Putamen (tissue), 1 donor: Measurements from ENCODE around the gene SLC25A23.
"Not testable (repeated sequence)": the region's sequence is repeated elsewhere in the genome, so short reads cannot be mapped to it uniquely, and the experiment has no call there.

Source experiments
- DNase-seq: peaks from one replicate; pipeline ENCODE4 v3.0.0-alpha.2; 2016; ENCODE audit warnings: low spot score

Gene SLC25A23

DNA sequence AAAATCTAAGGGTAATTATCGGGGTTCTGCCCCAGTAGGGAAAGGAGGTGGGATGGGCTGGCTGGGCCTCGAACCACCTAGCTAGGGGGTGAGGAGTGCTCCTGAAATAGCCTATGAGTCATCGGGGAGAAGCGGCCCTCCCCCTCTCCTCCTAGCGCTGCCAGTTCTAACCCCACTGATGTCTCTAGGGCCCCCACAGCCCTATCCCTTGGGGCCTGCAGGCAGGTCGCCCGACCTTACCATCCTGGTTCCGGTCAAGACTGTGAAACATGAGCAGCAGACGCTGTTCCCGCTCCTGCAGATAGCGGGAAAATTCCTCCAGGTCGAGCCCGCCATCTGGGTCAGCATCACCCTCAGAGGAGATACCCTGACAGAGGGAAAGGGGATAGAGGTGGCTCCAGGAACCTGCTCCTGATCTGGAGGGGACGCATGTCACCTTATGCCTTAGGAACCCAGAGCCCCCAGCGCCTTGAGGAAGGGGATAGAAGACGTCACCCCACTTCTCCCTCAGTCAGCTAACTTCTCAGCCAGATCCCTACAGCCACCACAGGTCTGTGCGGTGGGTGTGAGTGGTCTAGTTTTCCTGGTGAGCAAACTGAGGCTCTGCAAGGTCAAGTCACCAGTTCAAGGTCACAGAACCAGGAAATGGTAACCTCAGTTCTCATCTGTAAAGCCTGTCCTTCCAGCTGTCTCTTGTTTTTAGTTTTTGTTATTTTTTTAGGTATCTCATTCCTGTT is 1.5 kb downstream of the SLC25A23 start:
- DNase-seq = no peak

GRCh38 chr19:6455924-6456323 is 3.7 kb downstream of the SLC25A23 start:
- peak; percentile 63 for DNase-seq

DNA sequence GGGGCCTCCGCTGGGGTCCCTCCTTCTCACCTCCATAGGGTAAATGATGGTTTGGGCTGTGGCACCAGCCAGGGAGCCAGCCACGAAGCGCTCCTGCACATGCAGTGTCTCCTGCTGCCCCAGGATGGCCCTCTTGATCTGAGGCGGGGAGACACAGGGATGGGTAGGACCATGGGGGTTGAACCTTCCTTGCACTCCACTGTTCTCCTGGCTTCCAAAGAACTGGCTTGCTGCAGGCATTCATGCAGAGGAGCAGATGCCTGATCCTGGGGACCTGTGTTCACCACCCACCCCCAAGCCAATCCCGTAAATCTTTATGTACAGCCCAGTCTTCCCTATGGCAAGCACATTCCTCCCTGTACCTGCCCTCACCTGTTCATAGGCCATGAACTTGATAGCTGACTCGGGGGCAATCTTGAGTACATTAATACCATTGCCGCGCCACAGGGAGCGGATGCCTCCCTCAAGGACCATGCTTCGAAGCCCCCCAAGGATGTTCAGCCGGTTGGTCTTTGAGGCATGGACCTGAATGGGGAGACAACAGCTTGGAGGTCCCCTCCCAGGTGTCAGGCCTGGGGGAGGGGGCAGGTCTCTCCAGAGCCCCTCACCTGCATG is 5.5 kb downstream of the SLC25A23 start:
- no peak for DNase-seq

- DNase-seq = no peak
These were observed 6.7 kb downstream of the SLC25A23 start for GRCh38 chr19:6452899-6453298.

- DNase-seq = no peak
These were observed 7.4 kb downstream of the SLC25A23 start for GRCh38 chr19:6452223-6452614.

DNA sequence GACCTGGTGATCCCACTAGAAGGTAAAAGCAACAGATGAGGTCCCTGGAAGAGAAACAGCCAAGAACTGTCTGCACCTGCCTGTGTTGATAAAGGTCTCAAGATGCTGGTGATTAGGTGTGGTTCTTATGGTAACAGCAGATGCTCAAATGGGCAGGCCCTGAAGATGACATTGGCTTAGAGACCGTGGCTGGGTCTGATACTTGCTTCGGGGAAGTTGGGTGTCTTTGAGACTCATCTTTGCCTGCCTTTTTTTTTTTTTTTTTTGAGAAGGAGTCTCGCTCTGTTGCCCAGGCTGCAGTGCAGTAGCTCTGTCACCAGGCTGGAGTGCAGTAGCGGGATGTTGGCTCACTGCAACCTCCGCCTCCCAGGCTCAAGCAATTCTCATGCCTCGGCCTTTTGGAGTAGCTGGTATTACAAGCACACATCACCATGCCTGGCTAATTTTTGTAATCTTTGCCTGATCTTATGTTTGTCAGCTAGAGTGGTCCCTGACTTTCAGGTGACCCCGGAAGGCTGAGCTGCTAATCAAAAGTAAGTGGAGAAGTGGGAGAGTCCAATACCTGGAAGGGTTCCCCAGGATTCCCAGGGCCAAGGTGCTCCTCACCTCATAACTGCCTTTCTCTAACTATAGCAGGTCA is 7.9 kb downstream of the SLC25A23 start:
- DNase-seq = no peak

DNA sequence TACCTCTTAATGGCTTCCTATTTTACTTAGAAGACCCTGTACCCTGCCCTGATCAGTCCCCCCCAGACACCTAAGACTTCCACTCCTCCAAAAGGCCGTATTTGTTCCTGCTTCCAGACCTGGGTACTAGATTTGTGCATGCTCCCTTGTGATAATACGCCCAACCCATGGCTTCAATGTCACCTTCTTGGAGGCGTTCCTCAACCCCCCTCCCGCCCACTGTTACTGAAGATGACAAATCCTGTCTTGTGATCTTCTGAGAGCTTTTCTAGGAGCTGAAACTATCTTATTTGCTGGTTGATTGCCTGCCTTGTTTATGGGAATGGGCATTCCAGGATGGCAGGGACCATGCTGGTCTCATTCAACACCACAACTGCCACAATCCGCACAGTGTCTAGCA is 9.4 kb downstream of the SLC25A23 start:
- peak; percentile 78 for DNase-seq

GRCh38 chr19:6448045-6448444 is 11.5 kb downstream of the SLC25A23 start:
- DNase-seq = no peak

DNA sequence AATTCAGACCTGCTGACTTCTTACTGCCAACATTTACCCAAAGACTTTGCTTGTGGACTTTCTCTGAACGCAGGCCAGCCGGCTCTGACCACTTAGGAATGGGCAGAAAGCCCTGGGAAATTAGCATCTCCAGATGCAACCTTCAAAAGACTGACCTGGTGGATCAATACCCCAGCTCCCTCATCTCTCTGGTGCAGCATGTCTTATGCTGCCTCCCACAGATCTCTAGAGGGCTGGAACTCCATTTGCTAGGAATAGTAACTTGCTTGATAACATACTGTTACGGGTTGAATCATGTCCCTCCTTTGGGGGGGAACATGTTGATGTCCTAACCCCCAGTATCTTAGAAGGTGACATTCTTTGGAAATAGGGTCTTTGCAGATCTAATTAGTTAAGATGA is 13.1 kb downstream of the SLC25A23 start:
- DNase-seq = no peak

- no peak for DNase-seq
These were observed 15.6 kb downstream of the SLC25A23 start for GRCh38 chr19:6443986-6444385.

GRCh38 chr19:6442087-6442688 is 17.4 kb downstream of the SLC25A23 start:
- DNase-seq = no peak

- no peak for DNase-seq
These were observed 18.7 kb downstream of the SLC25A23 start for GRCh38 chr19:6440905-6441304.

DNA sequence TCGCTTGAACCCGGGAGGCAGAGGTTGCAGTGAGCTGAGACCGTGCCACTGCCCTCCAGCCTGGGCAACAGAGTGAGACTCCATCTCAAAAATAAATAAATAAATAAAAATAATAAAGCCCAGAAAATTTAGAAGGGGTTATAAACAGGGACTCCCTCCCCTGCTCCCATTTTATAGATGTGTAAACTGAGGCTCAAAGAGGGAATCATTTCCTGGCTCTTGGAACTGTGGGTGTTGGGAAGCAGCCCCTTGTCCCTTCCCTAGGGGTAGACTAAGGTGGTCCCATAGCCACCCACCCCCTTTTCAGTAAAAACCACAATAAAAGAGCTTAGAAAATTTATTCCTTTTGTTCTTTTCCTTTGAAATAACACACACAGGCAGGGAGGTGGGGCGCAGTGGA is 19.8 kb downstream of the SLC25A23 start:
- no peak for DNase-seq

GRCh38 chr19:6433663-6434062 is 25.9 kb downstream of the SLC25A23 start, which contains the start of gene SLC25A41:
Gene SLC25A41 (minus strand): TSS chr19:6433763. CDS start chr19:6433693, 70 bp downstream.
- DNase-seq = no peak

DNA sequence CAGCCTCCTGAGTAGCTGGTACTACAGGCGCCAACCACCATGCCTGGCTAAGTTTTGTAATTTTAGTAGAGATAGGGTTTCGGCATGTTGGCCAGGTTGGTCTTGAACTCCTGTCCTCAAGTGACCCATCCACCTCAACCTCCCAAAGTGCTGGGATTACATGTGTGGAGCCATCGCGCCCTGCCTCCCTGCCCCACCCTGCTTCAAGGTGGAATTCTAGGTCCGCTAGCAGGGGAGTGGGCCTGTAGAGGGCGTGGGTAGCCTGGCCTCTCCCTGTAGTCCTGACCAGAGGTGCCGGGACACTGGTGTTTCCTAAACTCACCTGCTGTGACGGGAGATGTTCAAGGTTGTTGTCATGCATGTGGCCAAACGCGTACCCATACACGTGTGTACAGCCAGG is 26.4 kb downstream of the SLC25A23 start:
- DNase-seq = no peak

DNA sequence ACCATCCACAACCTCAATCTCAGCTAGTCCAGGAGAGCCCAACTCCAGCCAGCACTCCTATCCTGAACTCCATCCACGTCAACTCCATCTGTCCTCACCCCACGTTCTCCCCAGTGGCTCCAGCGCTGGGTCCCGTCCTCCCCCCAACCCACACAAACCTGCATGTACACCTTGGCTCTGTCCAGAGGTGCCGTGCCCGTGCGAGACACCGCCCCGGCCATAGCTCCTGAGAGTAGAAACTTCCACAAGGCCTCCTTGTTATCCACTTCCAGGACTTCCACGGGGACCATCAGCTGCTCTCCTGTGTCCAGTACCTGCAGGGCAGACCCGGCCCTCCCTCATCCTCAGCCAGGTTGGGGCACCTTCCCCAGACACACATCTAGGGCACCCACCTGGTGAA is 27.7 kb downstream of the SLC25A23 start:
- DNase-seq = no peak

- no peak for DNase-seq
These were observed 30.0 kb downstream of the SLC25A23 start for GRCh38 chr19:6429419-6430221.

- DNase-seq = not testable (repeated sequence)
These were observed 30.7 kb downstream of the SLC25A23 start for GRCh38 chr19:6428692-6429418.

GRCh38 chr19:6427131-6427530 is 32.5 kb downstream of the SLC25A23 start:
- no peak for DNase-seq

- DNase-seq = no peak
These were observed 33.6 kb downstream of the SLC25A23 start for GRCh38 chr19:6425732-6426620.
